Glutamatergic neuron (in vitro differentiated cells): ENCODE data around the gene SMIM17. TPM values are rescaled to one million over a fixed set of nuclear protein-coding genes. Genes with fewer than 3 reads are reported as not detected.

Experiments
- DNase-seq: peaks from one replicate; pipeline ENCODE4 v3.0.0; 2022
- H3K27ac Mint-ChIP-seq: one replicate; pipeline ENCODE4 v1.8.0; 2020; ENCODE audit warnings: mild to moderate bottlenecking, mixed read lengths, inconsistent platforms; ENCODE audit not compliant: unreplicated experiment
- H3K27me3 Mint-ChIP-seq: one replicate; pipeline ENCODE4 v1.8.0; 2020; ENCODE audit warnings: mild to moderate bottlenecking, moderate library complexity, mixed read lengths, inconsistent platforms; ENCODE audit not compliant: unreplicated experiment
- H3K36me3 Mint-ChIP-seq: one replicate; pipeline ENCODE4 v1.8.0; 2020; ENCODE audit warnings: mild to moderate bottlenecking, mixed read lengths, inconsistent platforms; ENCODE audit not compliant: unreplicated experiment
- H3K4me1 Mint-ChIP-seq: one replicate; pipeline ENCODE4 v1.8.0; 2020; ENCODE audit warnings: mild to moderate bottlenecking, low read depth, mixed read lengths, inconsistent platforms; ENCODE audit not compliant: unreplicated experiment
- H3K4me3 Mint-ChIP-seq: one replicate; pipeline ENCODE4 v1.8.0; 2020; ENCODE audit warnings: mild to moderate bottlenecking, mixed read lengths, inconsistent platforms; ENCODE audit not compliant: unreplicated experiment
- H3K9me3 Mint-ChIP-seq: one replicate; pipeline ENCODE4 v1.8.0; 2020; ENCODE audit warnings: mild to moderate bottlenecking, moderate library complexity, mixed read lengths, inconsistent platforms; ENCODE audit not compliant: unreplicated experiment
- CTCF ChIP-seq: fragments of 200-600 bp; sonication (generic); IDR thresholded peaks from one replicate; pipeline ENCODE4 v1.5.0; 2021; ENCODE audit not compliant: partially characterized antibody, unreplicated experiment
- total RNA-seq: library from RNA; stranded (reverse); fragmentation: NEBNext Ultra II Directional; extraction: Animal tissue kit (Norgen Biotek cat#: 25700); gene quantifications from one replicate; pipeline ENCODE4 v1.2.1, GENCODE V29; 2021; ENCODE audit not compliant: unreplicated experiment

The SMIM17 gene
- total RNA-seq, 1 donor from 2014 or later, result 2.7 TPM

GRCh38 chr19:56689198-56689597, 46.2 kb downstream of the SMIM17 start:
- DNase-seq, result no peak
- Mint-ChIP-seq H3K4me3 (no peak overlapping the region), H3K9me3 (peaks cover 5% of the 10 kb centered on the region), H3K36me3 (peaks cover 11% of the 10 kb centered on the region), H3K4me1 (no peaks in the 10 kb centered on the region), H3K27me3 (no peaks in the 10 kb centered on the region), H3K27ac (no peak overlapping the region)
- no peak for TF ChIP-seq CTCF

- TF ChIP-seq CTCF, result no peak
- Mint-ChIP-seq H3K9me3 (peaks cover 5% of the 10 kb centered on the region), H3K27me3 (no peaks in the 10 kb centered on the region), H3K4me3 (no peak overlapping the region), H3K27ac (no peak overlapping the region), H3K4me1 (no peaks in the 10 kb centered on the region), H3K36me3 (peaks cover 11% of the 10 kb centered on the region)
- no peak for DNase-seq
Observed at GRCh38 chr19:56690670-56691069, 47.7 kb downstream of the SMIM17 start.

- H3K4me1 Mint-ChIP-seq, result no peaks in the 10 kb centered on the region
- TF ChIP-seq CTCF, result no peak
- peaks cover 11% of the 10 kb centered on the region for H3K36me3 Mint-ChIP-seq
- DNase-seq, result no peak
- no peaks in the 10 kb centered on the region for H3K27me3 Mint-ChIP-seq
- no peak overlapping the region for H3K4me3 Mint-ChIP-seq
- H3K27ac Mint-ChIP-seq, result no peak overlapping the region
- peaks cover 5% of the 10 kb centered on the region for H3K9me3 Mint-ChIP-seq
Observed at GRCh38 chr19:56692206-56692895, 49.4 kb downstream of the SMIM17 start.

GRCh38 chr19:56699552-56699951, 56.6 kb downstream of the SMIM17 start:
- DNase-seq, result no peak
- Mint-ChIP-seq H3K36me3 (no peaks in the 10 kb centered on the region), H3K4me3 (no peak overlapping the region), H3K27ac (no peak overlapping the region), H3K9me3 (peaks cover 5% of the 10 kb centered on the region), H3K4me1 (no peaks in the 10 kb centered on the region), H3K27me3 (no peaks in the 10 kb centered on the region)
- no peak for TF ChIP-seq CTCF

- TF ChIP-seq CTCF, result no peak
- no peak overlapping the region for H3K4me3 Mint-ChIP-seq
- no peaks in the 10 kb centered on the region for H3K36me3 Mint-ChIP-seq
Observed at GRCh38 chr19:56701895-56702294, 58.9 kb downstream of the SMIM17 start.

More at GRCh38 chr19:56701895-56702294, 58.9 kb downstream of the SMIM17 start:
- no peak overlapping the region for H3K27ac Mint-ChIP-seq
- peaks cover 2% of the 10 kb centered on the region for H3K27me3 Mint-ChIP-seq
- H3K9me3 Mint-ChIP-seq, result peaks cover 5% of the 10 kb centered on the region
- no peak for DNase-seq
- no peaks in the 10 kb centered on the region for H3K4me1 Mint-ChIP-seq
